HG03103 (cell line): Measurements from ENCODE around the gene DTNBP1.
"Not testable (repeated sequence)": the region's sequence is repeated elsewhere in the genome, so short reads cannot be mapped to it uniquely, and the experiment has no call there.

Source experiments
- ATAC-seq: cut with Tn5 transposase; IDR thresholded peaks from one replicate; pipeline ENCODE4 v1.9.1; 2021; ENCODE audit warnings: low read depth; ENCODE audit not compliant: unreplicated experiment

The DTNBP1 gene

DNA sequence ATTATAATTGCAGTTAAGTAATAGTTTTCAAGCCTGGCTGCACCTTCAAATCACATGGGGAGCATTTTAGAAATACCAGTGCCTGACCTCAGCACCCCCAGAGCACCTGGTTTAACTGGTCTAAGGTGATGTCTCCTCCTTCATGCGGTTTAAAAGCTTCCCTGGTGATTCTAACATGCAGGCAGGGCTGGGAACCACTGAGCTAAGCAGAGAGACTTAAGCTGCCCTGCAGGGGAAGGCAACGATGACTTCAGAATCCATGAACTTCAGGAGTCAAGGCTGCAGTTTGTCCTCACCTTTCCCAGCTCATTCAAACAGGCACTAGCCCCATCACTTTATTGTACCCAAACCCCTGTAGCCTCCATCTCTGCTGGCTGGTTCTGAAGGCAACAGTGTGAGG, 6.1 kb upstream of the DTNBP1 start:
- ATAC-seq = no peak

DNA sequence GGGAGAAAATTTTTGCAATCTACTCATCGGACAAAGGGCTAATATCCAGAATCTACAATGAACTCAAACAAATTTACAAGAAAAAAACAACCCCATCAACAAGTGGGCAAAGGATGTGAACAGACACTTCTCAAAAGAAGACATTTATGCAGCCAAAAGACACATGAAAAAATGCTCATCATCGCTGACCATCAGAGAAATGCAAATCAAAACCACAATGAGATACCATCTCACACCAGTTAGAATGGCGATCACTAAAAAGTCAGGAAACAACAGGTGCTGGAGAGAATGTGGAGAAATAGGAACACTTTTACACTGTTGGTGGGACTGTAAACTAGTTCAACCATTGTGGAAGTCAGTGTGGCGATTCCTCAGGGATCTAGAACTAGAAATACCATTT, 4.1 kb upstream of the DTNBP1 start:
- not testable (repeated sequence) for ATAC-seq

DNA sequence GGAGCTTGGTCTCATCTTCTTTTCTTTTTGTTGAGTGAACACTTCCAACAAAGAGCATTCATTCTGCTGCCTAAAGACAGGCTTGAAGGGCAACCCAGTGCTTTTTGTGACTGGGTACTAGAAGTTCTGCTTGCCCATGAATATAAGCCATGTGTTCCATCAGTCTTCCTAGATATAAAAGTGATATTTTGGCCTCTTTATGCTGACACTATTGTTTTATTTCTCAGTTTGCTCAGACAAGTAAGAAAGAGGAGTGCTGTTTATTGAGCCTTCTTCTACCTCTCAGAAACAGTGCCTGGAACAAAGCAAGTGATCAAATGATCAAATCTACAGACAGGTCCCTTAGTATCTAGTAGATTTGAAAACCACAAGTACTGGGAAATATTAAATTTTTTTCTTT, 2.4 kb upstream of the DTNBP1 start:
- no peak for ATAC-seq

DNA sequence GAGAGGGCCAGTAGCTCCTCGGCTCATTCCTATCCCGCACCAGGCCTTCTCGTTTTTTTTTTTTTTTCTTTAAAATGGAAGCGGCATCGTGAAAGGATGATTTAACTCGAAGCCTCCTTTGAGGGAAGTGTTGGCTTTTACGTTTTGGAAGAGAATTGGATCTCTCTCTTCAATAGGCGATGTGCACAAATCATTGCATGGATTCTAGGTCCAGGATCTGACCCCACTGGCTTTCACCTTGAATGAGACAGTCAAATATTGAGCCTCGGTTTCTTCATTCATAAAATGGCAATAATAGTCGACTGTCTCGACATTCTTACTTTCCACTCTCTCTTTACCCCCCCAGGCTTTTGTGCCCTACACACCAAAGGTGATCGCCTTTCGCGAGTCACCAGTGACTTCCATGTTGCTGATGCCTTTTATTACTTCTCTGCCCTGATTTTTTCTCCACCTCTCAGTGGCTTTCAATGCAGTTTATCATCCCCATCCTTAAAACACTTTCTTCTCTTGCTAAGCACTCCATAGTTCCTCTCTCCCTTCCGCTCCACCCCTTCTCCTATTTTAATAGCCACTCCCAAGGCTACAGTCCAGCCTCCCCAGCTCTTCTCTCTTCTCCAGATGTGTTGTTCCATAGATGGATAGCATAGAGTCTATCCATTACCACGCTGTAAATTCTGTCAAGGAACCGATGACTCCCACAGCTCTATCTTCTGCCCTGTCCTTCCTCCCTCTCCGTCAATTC, 473 bp upstream of the DTNBP1 start:
- no peak for ATAC-seq

DNA sequence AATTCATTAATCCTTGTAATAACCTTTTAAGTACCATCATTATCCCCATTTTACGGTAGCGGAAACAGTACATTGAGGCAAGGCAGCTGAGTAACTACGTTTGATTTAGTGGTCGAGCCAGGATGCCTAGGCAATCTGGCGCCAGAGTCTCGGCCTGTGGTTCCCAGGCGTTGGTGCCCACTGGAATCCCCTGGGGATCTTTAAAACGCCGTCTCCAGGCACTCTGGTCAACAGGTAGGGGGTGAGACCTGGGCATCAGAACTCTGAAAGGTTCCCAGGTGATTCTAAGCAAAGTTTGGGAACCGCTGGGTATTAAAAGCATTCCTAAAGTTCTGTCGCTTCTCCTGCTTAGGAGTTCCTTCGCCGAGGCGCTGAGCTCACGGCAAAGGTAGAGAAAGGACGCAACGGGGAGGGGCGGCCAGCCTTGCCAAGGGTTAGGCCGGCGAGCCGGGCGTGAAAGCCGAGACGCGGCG, 939 bp downstream of the DTNBP1 start:
- ATAC-seq = no peak

DNA sequence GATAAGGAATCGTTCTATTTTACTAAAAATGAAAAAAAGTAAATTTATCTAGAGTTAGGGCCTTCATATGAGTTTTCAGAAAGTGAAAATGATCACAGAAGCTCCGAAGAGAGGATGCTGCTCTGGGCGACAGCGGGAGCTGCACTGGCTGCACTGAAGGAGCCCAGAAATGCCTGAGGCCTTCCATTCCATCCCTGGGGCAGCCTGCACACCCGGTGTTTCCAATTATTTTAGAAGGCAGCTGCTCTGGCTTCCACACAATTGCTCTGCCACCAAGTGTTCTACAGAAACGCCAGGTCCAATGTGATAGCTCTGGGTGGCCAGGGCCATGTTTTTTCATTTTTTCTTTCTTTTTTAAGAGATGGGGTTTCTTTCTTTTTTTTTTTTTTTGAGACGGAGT, 3.6 kb downstream of the DTNBP1 start:
- no peak for ATAC-seq

DNA sequence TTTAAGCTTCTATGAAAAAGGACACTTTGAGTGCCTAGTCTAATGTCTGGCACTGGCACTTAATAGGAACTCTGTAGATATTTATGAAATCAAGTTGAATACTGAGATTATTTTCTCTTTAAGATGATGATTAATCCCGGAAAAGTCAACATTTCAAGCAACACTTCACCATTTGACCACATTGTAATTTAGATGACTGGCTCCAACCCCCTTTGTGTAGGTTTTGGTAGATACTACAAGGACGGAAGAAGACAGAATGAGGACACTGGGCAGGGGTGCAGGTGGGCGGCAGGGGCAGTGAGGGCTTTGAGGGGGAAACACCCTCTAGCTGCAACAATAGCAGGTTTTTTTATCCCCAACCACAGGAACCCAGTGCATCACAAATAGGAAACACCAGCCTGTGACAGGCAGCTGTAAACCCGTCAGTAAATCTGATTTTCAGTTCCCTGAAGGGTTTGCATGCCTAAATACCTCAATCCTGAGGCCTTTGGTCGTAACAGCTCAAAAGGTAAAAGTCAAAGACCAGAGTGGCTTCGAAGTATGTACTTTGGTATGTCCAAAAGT, 4.6 kb downstream of the DTNBP1 start:
- ATAC-seq = no peak

DNA sequence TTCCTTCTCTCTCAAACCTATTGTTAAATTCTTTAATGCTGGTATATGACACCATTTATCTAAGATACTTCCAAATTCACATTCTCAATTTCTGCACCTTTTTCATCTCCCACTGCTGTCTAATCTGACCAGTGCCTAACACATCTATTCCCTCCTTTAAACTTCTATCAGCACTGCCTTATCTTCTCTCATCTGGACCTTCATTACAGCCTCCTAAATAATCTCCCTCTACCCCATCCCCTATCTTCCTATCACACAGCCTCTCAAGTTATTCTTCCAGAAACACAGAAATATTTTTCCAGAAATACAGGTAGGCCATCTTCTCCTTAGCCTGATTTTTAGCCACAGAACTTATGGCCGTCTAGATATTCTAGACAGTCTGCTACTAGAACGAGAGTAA, 5.5 kb downstream of the DTNBP1 start:
- no peak for ATAC-seq

DNA sequence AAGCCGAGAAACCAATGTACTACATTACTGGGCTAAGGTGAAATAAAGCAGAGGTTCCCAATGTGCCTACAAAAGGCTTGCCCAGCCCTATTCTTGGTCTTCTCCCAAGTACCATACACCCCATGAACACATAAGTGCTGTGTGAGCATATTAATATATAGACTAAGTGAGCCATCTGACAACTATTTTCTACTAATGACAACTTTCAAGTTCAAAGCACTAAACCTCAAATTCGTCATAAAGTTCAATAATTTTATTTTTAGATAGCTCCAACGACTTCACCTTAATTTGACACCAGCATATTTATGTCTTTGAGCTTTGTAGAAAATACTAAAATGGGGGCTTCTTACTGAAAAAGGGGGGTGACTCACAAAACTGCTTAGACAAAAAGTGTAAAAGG, 6.7 kb downstream of the DTNBP1 start:
- ATAC-seq = no peak

DNA sequence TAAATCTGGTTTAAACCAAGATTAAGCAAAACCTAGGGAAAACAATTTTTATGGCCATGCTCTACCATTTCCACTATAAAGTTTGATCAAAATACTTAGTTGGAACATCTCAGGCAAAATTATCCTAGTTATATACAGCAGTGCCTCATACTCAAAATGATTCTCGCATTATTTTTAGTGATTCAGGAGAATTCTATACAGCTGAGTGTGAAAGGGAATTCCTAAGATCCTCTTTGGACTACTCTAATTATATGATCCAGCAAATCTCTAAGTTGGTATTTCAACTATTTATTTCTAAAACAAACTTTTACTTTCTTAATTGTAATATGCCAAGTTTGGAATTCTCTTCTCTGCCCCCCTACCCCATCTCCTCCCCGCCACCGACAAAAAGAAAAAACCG, 8.6 kb downstream of the DTNBP1 start:
- ATAC-seq = no peak

DNA sequence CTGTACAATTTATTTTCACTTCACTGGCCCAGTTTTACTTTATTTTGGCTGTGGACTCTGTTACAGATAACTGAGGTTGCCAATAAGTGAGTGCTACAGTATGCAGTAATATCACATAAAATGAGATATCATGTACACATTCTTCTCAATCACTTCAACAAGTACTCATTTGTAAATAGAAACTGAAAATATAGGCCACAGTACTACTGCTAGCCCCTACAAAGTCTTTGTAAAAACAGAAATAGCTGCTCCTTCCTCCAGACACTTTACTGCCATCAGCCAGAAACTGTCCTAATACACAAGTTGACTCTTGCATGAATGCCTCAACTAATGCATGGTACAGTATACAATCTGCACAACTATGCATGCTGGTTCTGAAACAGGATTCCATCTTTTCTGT, 9.2 kb downstream of the DTNBP1 start:
- no peak for ATAC-seq

DNA sequence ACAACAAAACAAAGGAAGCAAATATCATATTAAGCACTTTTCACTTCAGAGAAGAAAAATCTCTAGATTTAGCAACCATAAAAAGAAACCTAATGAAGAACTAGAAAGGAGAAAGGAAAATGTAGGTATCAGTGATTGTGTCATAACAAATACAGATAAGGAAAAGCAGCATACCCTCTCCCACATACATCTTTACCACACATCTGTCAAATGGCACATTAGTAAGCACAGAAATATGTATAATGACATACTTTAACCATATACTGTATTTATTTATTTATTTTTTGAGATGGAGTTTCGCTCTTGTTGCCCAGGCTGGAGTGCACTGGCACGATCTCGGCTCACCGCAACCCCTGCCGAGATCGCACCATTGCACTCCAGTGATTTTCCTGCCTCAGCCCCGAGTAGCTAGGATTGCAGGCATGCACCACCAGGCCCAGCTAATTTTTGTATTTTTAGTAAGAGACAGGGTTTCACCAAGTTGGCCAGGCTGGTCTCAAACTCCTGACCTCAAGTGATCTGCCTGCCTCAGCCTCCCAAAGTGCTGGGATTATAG, 12.7 kb downstream of the DTNBP1 start:
- ATAC-seq = not testable (repeated sequence)

DNA sequence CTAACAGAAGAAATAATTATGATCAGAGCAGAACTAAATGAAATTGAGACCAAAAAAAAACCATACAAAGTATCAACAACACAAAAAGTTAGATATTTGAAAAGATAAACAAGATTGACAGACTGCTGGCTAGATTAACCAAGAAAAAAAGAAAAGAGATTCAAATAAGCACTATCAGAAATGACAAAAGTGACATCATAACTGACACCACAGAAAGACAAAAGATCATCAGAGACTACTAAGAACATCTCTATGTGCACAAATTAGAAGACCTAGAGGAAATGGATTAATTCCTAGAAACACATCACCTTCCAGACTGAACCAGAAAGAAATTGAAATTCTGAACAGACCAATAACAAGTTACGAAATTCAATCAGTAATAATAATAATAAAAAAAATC, 17.9 kb downstream of the DTNBP1 start:
- ATAC-seq = no peak

DNA sequence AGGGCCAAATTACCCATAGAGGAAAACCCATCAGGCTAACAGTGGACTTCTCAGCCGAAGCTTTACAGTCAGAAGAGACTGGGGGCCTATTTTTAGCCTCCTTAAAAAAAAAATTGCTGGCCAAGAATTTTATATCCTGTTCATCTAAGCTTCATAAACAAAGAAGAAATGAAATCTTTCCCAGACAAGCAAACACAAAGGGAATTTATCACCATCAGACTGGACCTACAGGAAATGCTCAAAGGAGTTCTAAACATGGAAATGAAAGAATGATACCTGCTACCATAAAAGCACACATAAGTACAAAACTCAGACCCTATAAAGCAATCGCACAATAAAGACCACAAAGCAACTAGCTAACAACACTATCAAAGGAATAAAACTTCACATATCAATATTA, 19.3 kb downstream of the DTNBP1 start:
- ATAC-seq = no peak

DNA sequence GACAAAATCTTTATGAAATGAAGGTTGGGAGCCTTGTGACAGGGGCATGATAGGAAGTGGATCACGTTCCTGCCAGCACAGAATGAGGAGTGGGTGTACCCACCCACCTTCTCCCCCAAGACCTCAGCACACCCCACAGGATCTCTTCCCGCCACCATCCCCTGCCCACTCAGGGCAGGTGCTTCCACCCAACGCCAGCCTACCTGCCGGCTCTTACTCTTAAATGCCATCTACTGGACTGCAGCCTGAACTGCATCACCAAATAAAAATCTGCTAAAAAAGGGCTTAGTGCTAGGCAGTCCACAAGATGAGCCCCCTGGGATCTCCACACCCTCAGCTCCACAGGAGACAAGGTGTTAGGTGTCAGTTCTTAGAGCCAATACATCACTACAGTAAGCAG, 20.6 kb downstream of the DTNBP1 start:
- ATAC-seq = no peak

DNA sequence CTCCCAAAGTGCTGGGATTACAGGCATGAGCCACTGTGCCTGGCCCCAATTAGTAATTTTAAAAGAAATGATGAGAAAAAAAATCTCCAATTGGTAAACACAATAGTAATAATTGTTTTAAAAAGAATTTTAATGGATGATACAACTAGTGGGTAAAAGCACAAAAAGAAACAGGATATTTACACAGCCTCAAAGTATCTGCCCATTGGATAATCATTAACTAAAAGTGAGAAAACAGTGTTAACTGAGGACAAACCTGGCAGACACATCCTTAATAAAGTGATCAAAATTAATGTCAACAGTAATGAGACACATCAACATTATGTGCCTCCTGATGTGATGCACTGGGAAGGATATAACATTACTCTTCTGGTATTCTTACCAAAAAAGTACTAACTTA, 24.5 kb downstream of the DTNBP1 start:
- ATAC-seq = no peak

DNA sequence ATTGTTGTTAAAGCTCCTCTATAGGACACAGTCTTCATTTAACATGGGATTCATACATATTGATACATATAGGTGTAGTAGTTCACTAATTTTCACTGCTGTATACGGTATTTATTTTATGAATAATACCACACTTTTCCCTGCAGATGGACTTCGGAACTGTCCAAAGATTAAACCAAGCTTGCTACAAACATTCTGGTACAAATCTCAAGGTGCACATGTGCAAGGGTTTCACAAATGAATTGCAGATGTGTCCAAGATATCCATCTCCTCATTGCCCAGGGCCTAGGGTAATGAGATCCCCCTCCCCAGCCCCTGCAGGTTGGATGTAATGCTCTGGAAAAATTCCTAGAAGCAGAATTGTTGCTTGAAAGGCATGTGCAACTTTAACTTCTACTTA, 31.4 kb downstream of the DTNBP1 start:
- no peak for ATAC-seq

DNA sequence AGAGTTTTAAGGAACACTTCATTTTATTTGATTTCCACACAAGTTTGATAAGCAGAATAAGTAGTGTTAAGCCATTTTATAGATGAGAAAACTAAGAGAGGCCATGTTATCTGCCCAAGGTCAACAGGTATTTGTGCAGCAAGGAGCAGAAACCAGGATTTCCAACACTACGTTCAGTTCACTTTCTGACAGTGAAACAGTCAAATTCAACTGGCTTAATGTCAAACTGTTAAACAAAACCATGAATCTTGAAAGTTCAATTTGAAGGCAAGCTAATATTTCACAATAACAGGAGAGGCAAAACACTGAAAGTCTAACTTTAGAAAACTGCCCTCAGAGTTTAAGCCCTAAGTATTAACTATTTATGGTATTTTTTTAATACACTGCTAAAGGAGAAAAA, 32.6 kb downstream of the DTNBP1 start:
- ATAC-seq = no peak

DNA sequence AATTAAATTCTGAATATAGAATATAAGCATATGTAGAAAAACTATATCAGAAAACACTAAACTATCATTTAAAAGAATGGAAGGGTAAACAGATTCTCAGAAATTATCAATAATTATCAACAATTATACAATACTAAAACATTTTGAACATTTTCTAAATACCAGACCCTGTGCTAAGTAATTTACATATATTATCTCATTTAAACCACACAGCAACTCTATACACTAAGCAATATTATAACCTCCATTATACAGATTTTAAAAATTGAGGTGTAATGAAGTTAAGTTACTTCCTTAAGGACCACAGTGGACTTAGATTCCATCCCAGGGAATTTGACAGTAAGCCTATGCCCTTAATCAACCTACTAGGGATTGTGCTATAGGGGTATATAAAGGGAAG, 33.3 kb downstream of the DTNBP1 start:
- no peak for ATAC-seq

DNA sequence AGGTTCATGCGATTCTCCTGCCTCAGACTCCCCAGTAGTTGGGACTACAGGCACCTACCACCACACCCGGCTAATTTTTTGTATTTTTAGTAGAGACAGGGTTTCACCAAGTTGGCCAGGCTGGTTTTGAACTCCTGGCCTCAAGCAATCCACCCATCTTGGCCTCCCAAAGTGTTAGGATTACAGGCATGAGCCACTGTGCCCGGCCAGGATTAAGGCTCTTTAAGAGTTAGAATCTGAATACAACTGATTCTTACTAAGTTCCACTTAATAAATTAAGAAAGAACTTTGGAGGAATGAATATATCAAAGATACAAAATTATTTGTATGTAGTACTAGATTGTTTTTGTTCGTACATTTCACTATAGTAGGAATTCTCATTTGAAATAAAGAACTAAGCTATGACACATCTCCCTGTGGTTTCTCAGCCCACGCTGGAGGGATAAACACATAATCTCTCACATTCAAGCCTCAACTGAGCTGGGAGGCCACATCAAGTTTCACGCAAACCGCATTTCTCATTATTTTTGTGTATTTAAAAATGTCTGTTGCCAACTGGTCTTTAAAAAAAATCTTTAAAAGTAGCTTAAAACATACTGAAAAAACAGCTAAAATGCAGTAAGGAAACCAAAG, 34.2 kb downstream of the DTNBP1 start:
- ATAC-seq = no peak

DNA sequence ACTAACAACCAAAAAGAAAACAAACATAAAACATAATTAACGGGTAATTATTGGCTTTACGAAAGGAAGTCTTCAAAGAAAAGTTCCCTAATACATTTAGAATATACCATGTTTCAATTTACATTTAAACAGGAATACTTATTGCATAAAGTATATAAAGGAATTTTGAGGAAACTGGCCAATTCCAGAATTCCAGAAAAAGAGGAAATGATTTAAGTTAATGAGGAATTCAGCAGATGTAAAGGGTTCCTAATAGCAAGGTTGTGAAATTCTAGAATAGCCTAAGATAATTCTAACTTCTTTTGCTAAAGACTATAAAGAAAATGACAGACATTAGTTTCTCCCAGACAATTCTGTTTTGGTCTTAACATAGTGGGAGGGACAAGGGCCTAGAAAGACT, 35.0 kb downstream of the DTNBP1 start:
- no peak for ATAC-seq
